ENCODE measurements around the gene BMPR1A.

DNA sequence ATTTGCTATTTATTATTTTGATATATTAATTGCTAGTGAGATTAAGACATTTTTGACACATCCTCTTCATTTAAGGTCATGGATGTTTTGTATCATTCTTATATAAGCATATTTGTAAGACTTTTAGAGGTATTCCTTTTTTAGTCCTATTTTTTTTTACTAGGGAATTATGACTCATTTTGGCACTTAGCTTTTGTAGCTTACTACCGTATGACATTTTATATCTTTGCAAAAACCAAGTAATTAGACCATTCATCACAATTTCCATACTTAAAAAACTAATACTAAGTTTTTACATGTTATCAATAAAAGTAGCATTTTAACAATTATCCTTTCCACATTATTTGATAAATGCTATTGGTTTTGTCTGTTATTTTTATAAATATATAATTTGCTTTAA lies 41.6 kb downstream of the BMPR1A start:
- TF ChIP-seq CTCF (IDR thresholded peaks at IDR 0.05) (no peak), EP300 (IDR thresholded peaks at IDR 0.05) (no peak), POLR2A (IDR thresholded peaks at IDR 0.05) (no peak), POLR2AphosphoS5 (IDR thresholded peaks at IDR 0.05) (no peak)
